GM23338 (cell line): ENCODE data around the gene COL18A1. TPM values are rescaled to one million over a fixed set of nuclear protein-coding genes. Genes with fewer than 3 reads are reported as not detected.

Experiments used
- ATAC-seq: fragments of 200-7000 bp; cut with Tn5 transposase; 3 replicates; pipeline ENCODE4 v1.9.1; 2020
- DNase-seq: peaks from one replicate; pipeline ENCODE4 v3.0.0-alpha.2; 2015; ENCODE audit warnings: low spot score
- H2AFZ ChIP-seq: fragments of 200-600 bp; sonication (generic); 2 replicates; pipeline ENCODE4 v1.8.0; 2016; ENCODE audit warnings: antibody characterized with exemption, mild to moderate bottlenecking, moderate library complexity
- H3F3A ChIP-seq: fragments of 200-600 bp; sonication (generic); replicated peaks from 2 replicates; pipeline ENCODE4 v1.8.0; 2017; ENCODE audit warnings: antibody characterized with exemption, mixed run types, low read depth
- H3K27ac ChIP-seq: fragments of 200-600 bp; sonication (generic); 2 replicates; pipeline ENCODE4 v1.6.1; 2016; ENCODE audit warnings: low read depth
- H3K27me3 ChIP-seq: fragments of 200-600 bp; sonication (generic); 2 replicates; pipeline ENCODE4 v1.8.0; 2016; ENCODE audit warnings: mild to moderate bottlenecking, mixed run types, moderate library complexity; ENCODE audit not compliant: insufficient read depth
- H3K36me3 ChIP-seq: fragments of 200-600 bp; sonication (generic); 2 replicates; pipeline ENCODE4 v1.8.0; 2016; ENCODE audit warnings: mild to moderate bottlenecking; ENCODE audit not compliant: insufficient read depth
- H3K4me1 ChIP-seq: fragments of 200-600 bp; sonication (generic); 2 replicates; pipeline ENCODE4 v1.8.0; 2016; ENCODE audit warnings: mild to moderate bottlenecking, moderate library complexity; ENCODE audit not compliant: insufficient read depth
- H3K4me2 ChIP-seq: fragments of 200-600 bp; sonication (generic); 2 replicates; pipeline ENCODE4 v1.7.1; 2017; ENCODE audit warnings: mixed run types
- H3K4me3 ChIP-seq: fragments of 200-600 bp; sonication (generic); 2 replicates; pipeline ENCODE4 v1.6.1; 2016; ENCODE audit warnings: mixed run types
- H3K79me2 ChIP-seq: fragments of 200-600 bp; sonication (generic); replicated peaks from 2 replicates; pipeline ENCODE4 v1.8.0; 2017; ENCODE audit warnings: mild to moderate bottlenecking; ENCODE audit not compliant: insufficient read depth
- H3K9me2 ChIP-seq: fragments of 200-600 bp; sonication (generic); 2 replicates; pipeline ENCODE4 v1.8.0; 2017; ENCODE audit not compliant: insufficient read depth
- H4K20me1 ChIP-seq: fragments of 200-600 bp; sonication (generic); replicated peaks from 2 replicates; pipeline ENCODE4 v1.8.0; 2017; ENCODE audit warnings: mild to moderate bottlenecking; ENCODE audit not compliant: insufficient read depth
- H3K27ac Mint-ChIP-seq: 2 replicates; pipeline ENCODE4 v1.8.0; 2020; ENCODE audit warnings: inconsistent platforms, mild to moderate bottlenecking, moderate library complexity, mixed read lengths
- H3K27me3 Mint-ChIP-seq: 3 replicates; pipeline ENCODE4 v1.8.0; 2022; ENCODE audit warnings: low read depth, mild to moderate bottlenecking, moderate library complexity, mixed read lengths, inconsistent platforms; ENCODE audit not compliant: insufficient read depth, poor library complexity
- H3K36me3 Mint-ChIP-seq: 3 replicates; pipeline ENCODE4 v1.8.0; 2021; ENCODE audit warnings: low read depth, mild to moderate bottlenecking, inconsistent platforms, moderate library complexity, mixed read lengths
- H3K4me1 Mint-ChIP-seq: 3 replicates; pipeline ENCODE4 v1.8.0; 2020; ENCODE audit warnings: mild to moderate bottlenecking, inconsistent platforms, mixed read lengths
- H3K4me3 Mint-ChIP-seq: 3 replicates; pipeline ENCODE4 v1.8.0; 2021; ENCODE audit warnings: moderate library complexity, mild to moderate bottlenecking, inconsistent platforms, mixed read lengths
- H3K9me3 Mint-ChIP-seq: 3 replicates; pipeline ENCODE4 v1.8.0; 2020; ENCODE audit warnings: moderate library complexity, mild to moderate bottlenecking, inconsistent platforms, mixed read lengths
- CREB1 ChIP-seq: fragments of 250-450 bp; sonication (Bioruptor Pico); IDR thresholded peaks from 2 replicates; pipeline ENCODE4 v1.5.0; 2020; ENCODE audit warnings: low read depth, mild to moderate bottlenecking, moderate library complexity
- CTCF ChIP-seq, 2 experiments: fragments of 200-600 bp in 1 of 2; sonication (generic) in 1 of 2; conservative IDR thresholded peaks; 2 replicates each; pipeline versions ENCODE4 v1.5.1 to v1.6.1; 2016 to 2017; ENCODE audit warnings: antibody characterized with exemption in 2 of 2, low read depth in 2 of 2, mild to moderate bottlenecking in 2 of 2, moderate library complexity in 1 of 2
- ETS1 ChIP-seq: IDR thresholded peaks from 2 replicates; pipeline ENCODE4 v1.6.1; 2016; ENCODE audit warnings: antibody characterized with exemption
- EZH2 ChIP-seq: fragments of 200-600 bp; sonication (generic); IDR thresholded peaks from one replicate; pipeline ENCODE4 v1.8.0; 2017; ENCODE audit warnings: antibody characterized with exemption, mild to moderate bottlenecking, low read depth; ENCODE audit not compliant: unreplicated experiment
- EZH2phosphoT487 ChIP-seq: fragments of 200-600 bp; sonication (generic); IDR thresholded peaks from one replicate; pipeline ENCODE4 v1.8.1; 2018; ENCODE audit warnings: antibody characterized with exemption; ENCODE audit not compliant: unreplicated experiment
- NANOG ChIP-seq: IDR thresholded peaks from 2 replicates; pipeline ENCODE4 v1.6.1; 2016; ENCODE audit warnings: antibody characterized with exemption, borderline replicate concordance
- POLR2AphosphoS5 ChIP-seq: IDR thresholded peaks from 2 replicates; pipeline ENCODE4 v1.6.1; 2016; ENCODE audit warnings: antibody characterized with exemption, low read depth
- STAT1 ChIP-seq: IDR thresholded peaks from one replicate; pipeline ENCODE4 v1.6.1; 2016; ENCODE audit warnings: antibody characterized with exemption; ENCODE audit not compliant: unreplicated experiment
- ZNF114 ChIP-seq: fragments of 250-450 bp; sonication (Bioruptor Pico); IDR thresholded peaks from 2 replicates; pipeline ENCODE4 v1.5.0; 2020; ENCODE audit warnings: mild to moderate bottlenecking, moderate library complexity
- ZNF331 ChIP-seq: fragments of 250-450 bp; sonication (Bioruptor Pico); IDR thresholded peaks from 2 replicates; pipeline ENCODE4 v1.5.0; 2020; ENCODE audit warnings: low read depth, mild to moderate bottlenecking, moderate library complexity
- polyA plus RNA-seq: library from polyadenylated mRNA; unstranded; fragments of >200 nt; fragmentation: Nextera tagmentation; extraction: Ambion mirVana; gene quantifications from 2 replicates; pipeline ENCODE4 v1.2.1, GENCODE V29; 2016
- total RNA-seq: library from RNA; depleted of rRNA; stranded (reverse); fragments of >200 nt; shearing (Covaris generic); gene quantifications from 2 replicates; pipeline ENCODE4 v1.2.3, GENCODE V29; 2014
- TF ChIP-seq, protein P1 (sequence below): fragments of 250-450 bp; sonication (Bioruptor Pico); IDR thresholded peaks from 2 replicates; pipeline ENCODE4 v1.5.0; 2020; ENCODE audit warnings: mild to moderate bottlenecking, moderate library complexity

COL18A1 gene
- total and polyA plus RNA-seq, 2 experiments from 2014 or later: 38.4 to 430 TPM

GRCh38 chr21:45533361-45533845 lies 128.4 kb downstream of the COL18A1 start:
- Histone ChIP-seq H3K79me2 (peaks cover 5% of the 10 kb centered on the region), H3K27me3 (no peaks in the 10 kb centered on the region), H3K4me2 (no peak overlapping the region), H2AFZ (no peak overlapping the region), H3K9me2 (no peaks in the 10 kb centered on the region), H3K4me1 (no peaks in the 10 kb centered on the region), H3K27ac (no peak overlapping the region), H3F3A (0 out of 2 replicates have a peak, but pooled peaks cover 2% of the 10 kb centered on the region), H3K4me3 (no peak overlapping the region), H3K36me3 (no peaks in the 10 kb centered on the region), H4K20me1 (peaks cover 4% of the 10 kb centered on the region; the same call in 1 of the 2 replicates)
- H3K4me3 Mint-ChIP-seq: no peak overlapping the region
- no peaks in the 10 kb centered on the region for H3K4me1 Mint-ChIP-seq
- peaks cover 16% of the 10 kb centered on the region; the same call in 2 of the 3 replicates for H3K36me3 Mint-ChIP-seq
- DNase-seq (no peak), ATAC-seq (no peak)
- H3K27ac Mint-ChIP-seq: no peak overlapping the region
- H3K9me3 Mint-ChIP-seq: no peaks in the 10 kb centered on the region; the same call in 2 of the 3 replicates
- TF ChIP-seq EZH2phosphoT487 (no peak), POLR2AphosphoS5 (no peak), NANOG (no peak), ZNF331 (no peak), EZH2 (no peak)
- peaks cover 6% of the 10 kb centered on the region for H3K27me3 Mint-ChIP-seq

GRCh38 chr21:45533846-45534635 lies 129.1 kb downstream of the COL18A1 start:
- no peaks in the 10 kb centered on the region for H3K4me1 ChIP-seq
- peaks cover 6% of the 10 kb centered on the region for H3K27me3 Mint-ChIP-seq
- no peaks in the 10 kb centered on the region for H3K4me1 Mint-ChIP-seq
- no peaks in the 10 kb centered on the region; the same call in 2 of the 3 replicates for H3K9me3 Mint-ChIP-seq
- H3K27ac ChIP-seq: no peak overlapping the region
- H3K4me2 ChIP-seq: no peak overlapping the region
- peaks cover 4% of the 10 kb centered on the region; the same call in 1 of the 2 replicates for H4K20me1 ChIP-seq
- no peak overlapping the region for H3K27ac Mint-ChIP-seq
- H3F3A ChIP-seq: 0 out of 2 replicates have a peak, but pooled peaks cover 2% of the 10 kb centered on the region
- no peak overlapping the region for H2AFZ ChIP-seq
- H3K79me2 ChIP-seq: peaks cover 9% of the 10 kb centered on the region
- no peaks in the 10 kb centered on the region for H3K36me3 ChIP-seq
- DNase-seq: no peak
- H3K27me3 ChIP-seq: no peaks in the 10 kb centered on the region
- ATAC-seq: no peak
- peaks cover 11% of the 10 kb centered on the region; the same call in 2 of the 3 replicates for H3K36me3 Mint-ChIP-seq
- no peak overlapping the region for H3K4me3 Mint-ChIP-seq
- H3K4me3 ChIP-seq: no peak overlapping the region
- no peaks in the 10 kb centered on the region for H3K9me2 ChIP-seq
- TF ChIP-seq EZH2 (no peak), ZNF114 (CRISPR knock-in tag) (no peak), NANOG (no peak), ZNF331 (no peak), CTCF (conservative IDR thresholded peaks at IDR 0.05; ENCODE audit: low read depth in 2 of 2) (no peak), ETS1 (no peak), CREB1 (CRISPR knock-in tag) (no peak), STAT1 (no peak)
- TF ChIP-seq, protein P1, sequence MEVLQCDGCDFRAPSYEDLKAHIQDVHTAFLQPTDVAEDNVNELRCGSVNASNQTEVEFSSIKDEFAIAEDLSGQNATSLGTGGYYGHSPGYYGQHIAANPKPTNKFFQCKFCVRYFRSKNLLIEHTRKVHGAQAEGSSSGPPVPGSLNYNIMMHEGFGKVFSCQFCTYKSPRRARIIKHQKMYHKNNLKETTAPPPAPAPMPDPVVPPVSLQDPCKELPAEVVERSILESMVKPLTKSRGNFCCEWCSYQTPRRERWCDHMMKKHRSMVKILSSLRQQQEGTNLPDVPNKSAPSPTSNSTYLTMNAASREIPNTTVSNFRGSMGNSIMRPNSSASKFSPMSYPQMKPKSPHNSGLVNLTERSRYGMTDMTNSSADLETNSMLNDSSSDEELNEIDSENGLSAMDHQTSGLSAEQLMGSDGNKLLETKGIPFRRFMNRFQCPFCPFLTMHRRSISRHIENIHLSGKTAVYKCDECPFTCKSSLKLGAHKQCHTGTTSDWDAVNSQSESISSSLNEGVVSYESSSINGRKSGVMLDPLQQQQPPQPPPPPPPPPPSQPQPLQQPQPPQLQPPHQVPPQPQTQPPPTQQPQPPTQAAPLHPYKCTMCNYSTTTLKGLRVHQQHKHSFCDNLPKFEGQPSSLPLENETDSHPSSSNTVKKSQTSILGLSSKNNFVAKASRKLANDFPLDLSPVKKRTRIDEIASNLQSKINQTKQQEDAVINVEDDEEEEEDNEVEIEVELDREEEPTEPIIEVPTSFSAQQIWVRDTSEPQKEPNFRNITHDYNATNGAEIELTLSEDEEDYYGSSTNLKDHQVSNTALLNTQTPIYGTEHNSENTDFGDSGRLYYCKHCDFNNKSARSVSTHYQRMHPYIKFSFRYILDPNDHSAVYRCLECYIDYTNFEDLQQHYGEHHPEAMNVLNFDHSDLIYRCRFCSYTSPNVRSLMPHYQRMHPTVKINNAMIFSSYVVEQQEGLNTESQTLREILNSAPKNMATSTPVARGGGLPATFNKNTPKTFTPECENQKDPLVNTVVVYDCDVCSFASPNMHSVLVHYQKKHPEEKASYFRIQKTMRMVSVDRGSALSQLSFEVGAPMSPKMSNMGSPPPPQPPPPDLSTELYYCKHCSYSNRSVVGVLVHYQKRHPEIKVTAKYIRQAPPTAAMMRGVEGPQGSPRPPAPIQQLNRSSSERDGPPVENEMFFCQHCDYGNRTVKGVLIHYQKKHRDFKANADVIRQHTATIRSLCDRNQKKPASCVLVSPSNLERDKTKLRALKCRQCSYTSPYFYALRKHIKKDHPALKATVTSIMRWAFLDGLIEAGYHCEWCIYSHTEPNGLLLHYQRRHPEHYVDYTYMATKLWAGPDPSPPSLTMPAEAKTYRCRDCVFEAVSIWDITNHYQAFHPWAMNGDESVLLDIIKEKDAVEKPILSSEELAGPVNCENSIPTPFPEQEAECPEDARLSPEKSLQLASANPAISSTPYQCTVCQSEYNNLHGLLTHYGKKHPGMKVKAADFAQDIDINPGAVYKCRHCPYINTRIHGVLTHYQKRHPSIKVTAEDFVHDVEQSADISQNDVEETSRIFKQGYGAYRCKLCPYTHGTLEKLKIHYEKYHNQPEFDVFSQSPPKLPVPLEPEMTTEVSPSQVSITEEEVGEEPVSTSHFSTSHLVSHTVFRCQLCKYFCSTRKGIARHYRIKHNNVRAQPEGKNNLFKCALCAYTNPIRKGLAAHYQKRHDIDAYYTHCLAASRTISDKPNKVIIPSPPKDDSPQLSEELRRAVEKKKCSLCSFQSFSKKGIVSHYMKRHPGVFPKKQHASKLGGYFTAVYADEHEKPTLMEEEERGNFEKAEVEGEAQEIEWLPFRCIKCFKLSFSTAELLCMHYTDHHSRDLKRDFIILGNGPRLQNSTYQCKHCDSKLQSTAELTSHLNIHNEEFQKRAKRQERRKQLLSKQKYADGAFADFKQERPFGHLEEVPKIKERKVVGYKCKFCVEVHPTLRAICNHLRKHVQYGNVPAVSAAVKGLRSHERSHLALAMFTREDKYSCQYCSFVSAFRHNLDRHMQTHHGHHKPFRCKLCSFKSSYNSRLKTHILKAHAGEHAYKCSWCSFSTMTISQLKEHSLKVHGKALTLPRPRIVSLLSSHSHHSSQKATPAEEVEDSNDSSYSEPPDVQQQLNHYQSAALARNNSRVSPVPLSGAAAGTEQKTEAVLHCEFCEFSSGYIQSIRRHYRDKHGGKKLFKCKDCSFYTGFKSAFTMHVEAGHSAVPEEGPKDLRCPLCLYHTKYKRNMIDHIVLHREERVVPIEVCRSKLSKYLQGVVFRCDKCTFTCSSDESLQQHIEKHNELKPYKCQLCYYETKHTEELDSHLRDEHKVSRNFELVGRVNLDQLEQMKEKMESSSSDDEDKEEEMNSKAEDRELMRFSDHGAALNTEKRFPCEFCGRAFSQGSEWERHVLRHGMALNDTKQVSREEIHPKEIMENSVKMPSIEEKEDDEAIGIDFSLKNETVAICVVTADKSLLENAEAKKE (CRISPR knock-in tag): no peak
